K562 (cell line): ENCODE measurements around the gene AHNAK. TPM values are rescaled to one million over a fixed set of nuclear protein-coding genes. Genes with fewer than 3 reads are reported as not detected.

Experiments used
- ARID1B ChIP-seq: fragments of 450-650 bp; IDR thresholded peaks from 2 replicates; pipeline ENCODE4 v1.6.1; 2016; ENCODE audit warnings: antibody characterized with exemption, mild to moderate bottlenecking, inconsistent platforms
- BCL6 ChIP-seq: fragments of 250-450 bp; sonication (Bioruptor Pico); IDR thresholded peaks from 2 replicates; pipeline ENCODE4 v1.4.0; 2020
- CTCFL ChIP-seq: IDR thresholded peaks from 2 replicates; pipeline ENCODE4 v1.6.1; 2011; ENCODE audit warnings: borderline replicate concordance, low read depth, mild to moderate bottlenecking, moderate library complexity, low read length; ENCODE audit not compliant: insufficient read depth, poor library complexity, severe bottlenecking
- CXXC5 ChIP-seq: fragments of 250-450 bp; sonication (Bioruptor Pico); IDR thresholded peaks from 2 replicates; pipeline ENCODE4 v1.8.0; 2022; ENCODE audit warnings: inconsistent platforms, mild to moderate bottlenecking, moderate library complexity
- FOSL1 ChIP-seq: fragments of 200-800 bp; sonication (Bioruptor generic); conservative IDR thresholded peaks from 2 replicates; pipeline ENCODE4 v1.6.1; 2016; ENCODE audit warnings: missing genetic modification characterization, missing compliant biosample characterization
- MAFF ChIP-seq: IDR thresholded peaks from 2 replicates; pipeline ENCODE4 v1.6.1; 2012; ENCODE audit warnings: low read length, improper control_type of control experiment
- MCM7 ChIP-seq, 2 experiments: fragments of 450-650 bp; IDR thresholded peaks; 2 replicates each; pipeline ENCODE4 v1.6.1; 2016 to 2018
- NEUROD1 ChIP-seq: fragments of 150-350 bp; IDR thresholded peaks from 2 replicates; pipeline ENCODE4 v1.6.1; 2014; ENCODE audit warnings: borderline replicate concordance, low read length, low read depth; ENCODE audit not compliant: partially characterized antibody
- NRF1 ChIP-seq, 2 experiments: fragments of 450-650 bp; IDR thresholded peaks in 1 of 2; conservative IDR thresholded peaks in 1 of 2; 2 replicates each; pipeline ENCODE4 v1.6.1; 2014; ENCODE audit warnings: mild to moderate bottlenecking in 2 of 2
- RCOR1 ChIP-seq, 2 experiments: IDR thresholded peaks; 2 replicates each; pipeline ENCODE4 v1.6.1; 2012; ENCODE audit warnings: low read depth in 2 of 2, low read length in 2 of 2, borderline replicate concordance in 1 of 2, improper control_type of control experiment in 1 of 2
- SMC3 ChIP-seq: conservative IDR thresholded peaks from 2 replicates; pipeline ENCODE4 v1.6.1; 2011; ENCODE audit warnings: low read depth, low read length, improper control_type of control experiment; ENCODE audit not compliant: insufficient read depth
- STAG1 ChIP-seq: sonication (generic); formaldehyde crosslinking; IDR thresholded peaks from 2 replicates; pipeline ENCODE4 v1.5.0; 2020; ENCODE audit warnings: missing genetic modification reagents, borderline replicate concordance
- TAF9B ChIP-seq: fragments of 450-650 bp; IDR thresholded peaks from 2 replicates; pipeline ENCODE4 v1.6.1; 2018; ENCODE audit warnings: mild to moderate bottlenecking; ENCODE audit not compliant: partially characterized antibody
- TBL1XR1 ChIP-seq, 2 experiments: IDR thresholded peaks; 2 replicates each; pipeline ENCODE4 v1.6.1; 2012; ENCODE audit warnings: improper control_type of control experiment in 2 of 2, low read length in 2 of 2, mild to moderate bottlenecking in 1 of 2
- TGIF2 ChIP-seq: sonication (generic); formaldehyde crosslinking; IDR thresholded peaks from 2 replicates; pipeline ENCODE4 v1.8.1; 2022; ENCODE audit warnings: mild to moderate bottlenecking, missing genetic modification reagents, moderate library complexity
- ZBTB17 ChIP-seq: fragments of 450-650 bp; formaldehyde crosslinking; IDR thresholded peaks from 2 replicates; pipeline ENCODE4 v1.4.0; 2020; ENCODE audit warnings: mild to moderate bottlenecking
- ZBTB2 ChIP-seq: fragments of 450-650 bp; IDR thresholded peaks from 2 replicates; pipeline ENCODE4 v1.6.1; 2016; ENCODE audit warnings: antibody characterized with exemption
- ZFPM2 ChIP-seq: fragments of 250-450 bp; sonication (Bioruptor Pico); IDR thresholded peaks from 2 replicates; pipeline ENCODE4 v1.5.1; 2022; ENCODE audit warnings: mild to moderate bottlenecking
- ZNF23 ChIP-seq: fragments of 250-450 bp; sonication (Bioruptor Pico); IDR thresholded peaks from 2 replicates; pipeline ENCODE4 v1.4.0; 2020; ENCODE audit warnings: mild to moderate bottlenecking
- ZNF347 ChIP-seq: fragments of 450-650 bp; formaldehyde crosslinking; IDR thresholded peaks from 2 replicates; pipeline ENCODE4 v1.4.0; 2020; ENCODE audit warnings: low read depth, mild to moderate bottlenecking, moderate library complexity
- ZNF354B ChIP-seq: fragments of 250-450 bp; sonication (Bioruptor Pico); IDR thresholded peaks from 2 replicates; pipeline ENCODE4 v1.4.0; 2020
- ZNF398 ChIP-seq: fragments of 250-450 bp; sonication (Bioruptor Pico); IDR thresholded peaks from 2 replicates; pipeline ENCODE4 v1.8.0; 2021; ENCODE audit warnings: moderate library complexity, mild to moderate bottlenecking, inconsistent platforms
- ZNF551 ChIP-seq: fragments of 250-450 bp; sonication (Bioruptor Pico); IDR thresholded peaks from 2 replicates; pipeline ENCODE4 v1.5.0; 2021; ENCODE audit warnings: mild to moderate bottlenecking, moderate library complexity
- ZNF583 ChIP-seq: fragments of 250-450 bp; sonication (Bioruptor Pico); IDR thresholded peaks from 2 replicates; pipeline ENCODE4 v1.4.0; 2020
- ZNF584 ChIP-seq: fragments of 200-800 bp; sonication (Bioruptor generic); IDR thresholded peaks from 2 replicates; pipeline ENCODE4 v1.6.1; 2016; ENCODE audit warnings: low read depth, mild to moderate bottlenecking, missing genetic modification characterization, missing compliant biosample characterization
- polyA plus RNA-seq, 8 experiments: library from polyadenylated mRNA; depleted of rRNA in 4 of 8; stranded (reverse) in 5 of 8; unstranded in 3 of 8; fragments of >200 nt; fragmentation: Nextera tagmentation in 2 of 8; fragmentation: Illumina TruSeq in 1 of 8; extraction: Ambion mirVana in 2 of 8; extraction: Trizol in 1 of 8; gene quantifications; 2 replicates each; pipeline versions ENCODE4 v1.2.1 to v1.2.3, GENCODE V29; 2011 to 2014; ENCODE audit warnings: inconsistent platforms in 1 of 8, missing spikeins in 1 of 8
- total RNA-seq, 7 experiments: library from RNA; depleted of rRNA in 6 of 7; stranded (reverse); fragments of >200 nt in 6 of 7; fragmentation: Illumina TruSeq in 2 of 7; extraction: Trizol in 2 of 7; gene quantifications; 2 replicates each; pipeline versions ENCODE4 v1.2.1 to v1.2.3, GENCODE V29; 2011 to 2021; ENCODE audit warnings: low replicate concordance in 1 of 7

Gene AHNAK
- total and polyA plus RNA-seq, 9 of the 15 experiments (the other 6 are each of a cell fraction or from before 2014, with no cell fraction given), result 1.5 to 89.7 (median 45.0) TPM

- peak in 1 of 2 experiments; percentile 81; a peak in 2 of 4 replicates for TF ChIP-seq RCOR1 (IDR thresholded peaks at IDR 0.05; ENCODE audit: borderline replicate concordance in 1 of 2, low read depth in 2 of 2, low read length in 2 of 2)
- no peak for TF ChIP-seq ZNF584 (CRISPR knock-in tag)
- no peak for TF ChIP-seq STAG1 (CRISPR knock-in tag)
- TF ChIP-seq TBL1XR1 (IDR thresholded peaks at IDR 0.05; ENCODE audit: low read length in 2 of 2), result peak; percentile 35 to 79; a peak in 2 of 4 replicates
- peak; percentile 53; the same call in 1 of the 2 replicates for TF ChIP-seq ZBTB2
- TF ChIP-seq NEUROD1, result peak; percentile 96
- no peak for TF ChIP-seq ZNF23 (CRISPR knock-in tag)
- no peak for TF ChIP-seq ZNF347 (CRISPR knock-in tag)
- TF ChIP-seq MAFF, result no peak
- no peak for TF ChIP-seq ZNF398 (CRISPR knock-in tag)
- TF ChIP-seq TGIF2 (CRISPR knock-in tag), result no peak
- TF ChIP-seq ZNF354B (CRISPR knock-in tag), result no peak
- no peak for TF ChIP-seq FOSL1 (tag)
- TF ChIP-seq ZNF583 (CRISPR knock-in tag), result no peak
- no peak for TF ChIP-seq MCM7 (IDR thresholded peaks at IDR 0.05)
- TF ChIP-seq TAF9B, result peak; percentile 94
- TF ChIP-seq ZFPM2 (CRISPR knock-in tag), result no peak
- no peak for TF ChIP-seq CTCFL
- peak; percentile 28; the same call in 1 of the 2 replicates for TF ChIP-seq ARID1B
- peak; percentile 67 to 72 for TF ChIP-seq NRF1 (conservative IDR thresholded peaks at IDR 0.05 in 1 of 2, IDR thresholded peaks at IDR 0.05 in 1 of 2)
- no peak for TF ChIP-seq SMC3
- no peak for TF ChIP-seq ZNF551
- no peak; the same call in 1 of the 2 replicates for TF ChIP-seq ZBTB17
- peak; percentile 98 for TF ChIP-seq CXXC5 (CRISPR knock-in tag)
- no peak for TF ChIP-seq BCL6 (CRISPR knock-in tag)
These were observed 45.0 kb upstream of the AHNAK start, which contains the start of gene TUT1 (continued) for GRCh38 chr11:62591448-62592145.
